Hepatocyte (in vitro differentiated cells): ENCODE data around the gene KCNA10.

Source experiments
- CTCF ChIP-seq: fragments of 200-600 bp; sonication (generic); IDR thresholded peaks from 2 replicates; pipeline ENCODE4 v1.5.1; 2016; ENCODE audit warnings: antibody characterized with exemption, mild to moderate bottlenecking; ENCODE audit not compliant: poor library complexity
- EZH2 ChIP-seq: fragments of 200-600 bp; sonication (generic); IDR thresholded peaks from 2 replicates; pipeline ENCODE4 v1.6.1; 2016; ENCODE audit warnings: antibody characterized with exemption, mild to moderate bottlenecking, borderline replicate concordance
- EZH2phosphoT487 ChIP-seq: fragments of 200-600 bp; sonication (generic); IDR thresholded peaks from one replicate; pipeline ENCODE4 v1.6.1; 2018; ENCODE audit warnings: antibody characterized with exemption, mild to moderate bottlenecking, low read depth, moderate library complexity; ENCODE audit not compliant: unreplicated experiment, severe bottlenecking

GRCh38 chr1:110555807-110556470 is 37.0 kb upstream of the KCNA10 start:
- TF ChIP-seq EZH2, result no peak
- no peak for TF ChIP-seq CTCF
- TF ChIP-seq EZH2phosphoT487, result no peak
